ENCODE results near the gene TBX15. TPM values are rescaled to one million over a fixed set of nuclear protein-coding genes. Genes with fewer than 3 reads are reported as not detected.

The TBX15 gene
- total and polyA plus RNA-seq, 9 of the 15 experiments (the other 6 are each of a cell fraction or from before 2014, with no cell fraction given), result 0.03 to 3.4 (median 2.3) TPM

DNA sequence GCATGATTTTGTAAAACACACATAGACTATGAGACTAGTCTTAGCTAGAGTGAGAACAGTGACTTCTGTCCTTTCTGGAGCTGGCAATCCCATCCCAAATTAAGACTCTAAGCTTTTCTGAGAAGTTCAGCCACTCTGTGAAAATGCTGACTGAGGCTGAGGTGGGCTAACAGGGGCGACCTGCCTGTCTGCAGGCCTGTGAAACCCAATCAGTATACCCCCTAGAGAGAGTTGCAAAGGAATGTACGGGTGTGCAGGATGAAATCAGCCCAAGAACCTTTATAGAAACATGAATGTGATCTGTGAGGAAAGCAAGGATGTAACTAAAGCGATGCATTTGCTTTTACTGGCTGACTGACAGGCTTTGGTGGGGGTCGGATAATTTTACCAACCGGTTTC is 16.0 kb upstream of the TBX15 start:
- DNase-seq (ENCODE audit: extremely low read depth in 1 of 4, low spot score in 3 of 4), result no peak
- no TSS peak for BruUV-seq (replicated peaks)
- in situ Hi-C loops (cut with MboI) (no loop called here), intact Hi-C loops (cut with micrococcal nuclease) (no loop called here)
- ChIA-PET CTCF (ENCODE audit: low intra/inter-chr PET ratio) (no interaction called here), POLR2A (interaction anchor here (0.7 kb wide), 1 partner anchor 14 kb away, joined by 3 read pairs; no protein-coding TSS in a partner anchor)
- H3K36me3 ChIP-seq (ENCODE audit: control insufficient read depth, insufficient read depth, low read length), result no peaks in the 10 kb centered on the region
- no peak overlapping the region for H3K9ac ChIP-seq (ENCODE audit: insufficient read depth in 1 of 2, low read depth in 2 of 2, low read length in 2 of 2)
- H3K4me3 ChIP-seq, result no peak overlapping the region
- FAIRE-seq, result no peak
- TF ChIP-seq TGIF2 (CRISPR knock-in tag; IDR thresholded peaks at IDR 0.05), result no peak
- TF ChIP-seq, protein P1, sequence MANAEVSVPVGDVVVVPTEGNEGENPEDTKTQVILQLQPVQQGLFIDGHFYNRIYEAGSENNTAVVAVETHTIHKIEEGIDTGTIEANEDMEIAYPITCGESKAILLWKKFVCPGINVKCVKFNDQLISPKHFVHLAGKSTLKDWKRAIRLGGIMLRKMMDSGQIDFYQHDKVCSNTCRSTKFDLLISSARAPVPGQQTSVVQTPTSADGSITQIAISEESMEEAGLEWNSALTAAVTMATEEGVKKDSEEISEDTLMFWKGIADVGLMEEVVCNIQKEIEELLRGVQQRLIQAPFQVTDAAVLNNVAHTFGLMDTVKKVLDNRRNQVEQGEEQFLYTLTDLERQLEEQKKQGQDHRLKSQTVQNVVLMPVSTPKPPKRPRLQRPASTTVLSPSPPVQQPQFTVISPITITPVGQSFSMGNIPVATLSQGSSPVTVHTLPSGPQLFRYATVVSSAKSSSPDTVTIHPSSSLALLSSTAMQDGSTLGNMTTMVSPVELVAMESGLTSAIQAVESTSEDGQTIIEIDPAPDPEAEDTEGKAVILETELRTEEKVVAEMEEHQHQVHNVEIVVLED (CRISPR knock-in tag; IDR thresholded peaks at IDR 0.05), result no peak
- no peak for TF ChIP-seq OTX1 (CRISPR knock-in tag; IDR thresholded peaks at IDR 0.05)
- TF ChIP-seq, protein P2, sequence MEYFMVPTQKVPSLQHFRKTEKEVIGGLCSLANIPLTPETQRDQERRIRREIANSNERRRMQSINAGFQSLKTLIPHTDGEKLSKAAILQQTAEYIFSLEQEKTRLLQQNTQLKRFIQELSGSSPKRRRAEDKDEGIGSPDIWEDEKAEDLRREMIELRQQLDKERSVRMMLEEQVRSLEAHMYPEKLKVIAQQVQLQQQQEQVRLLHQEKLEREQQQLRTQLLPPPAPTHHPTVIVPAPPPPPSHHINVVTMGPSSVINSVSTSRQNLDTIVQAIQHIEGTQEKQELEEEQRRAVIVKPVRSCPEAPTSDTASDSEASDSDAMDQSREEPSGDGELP (CRISPR knock-in tag; IDR thresholded peaks at IDR 0.05; ENCODE audit: borderline replicate concordance), result no peak
- TF ChIP-seq RB1 (IDR thresholded peaks at IDR 0.05; ENCODE audit: low read depth), result no peak
- H3K9me1 ChIP-seq (ENCODE audit: control insufficient read depth, insufficient read depth, low read length), result no peaks in the 10 kb centered on the region
- no peaks in the 10 kb centered on the region for H3K9me3 ChIP-seq (replicated peaks; ENCODE audit: control insufficient read depth, insufficient read depth, low read depth, low read length)
- WGBS (ENCODE audit: insufficient coverage, low coverage, missing lambda C conversion rate), result 7% methylated on average over 5 of the region's 5 CpGs
- peaks cover 0 to 20% of the 10 kb centered on the region in 2 experiments; a peak in 3 of 5 replicates for H3K4me1 ChIP-seq (replicated peaks in 1 of 2; ENCODE audit: control insufficient read depth in 2 of 2, insufficient read depth in 2 of 2, low read length in 2 of 2)
- no peak overlapping the region for H2AFZ ChIP-seq (ENCODE audit: low read depth, low read length)
- H4K20me1 ChIP-seq (replicated peaks; ENCODE audit: control insufficient read depth, insufficient read depth, low read length), result no peaks in the 10 kb centered on the region
- H3K4me2 ChIP-seq (ENCODE audit: insufficient read depth, low read length), result no peak overlapping the region
- no peak for ATAC-seq
- H3K27ac ChIP-seq (ENCODE audit: extremely low read depth, low read depth, low read length), result no peak overlapping the region
- H3K27me3 ChIP-seq (ENCODE audit: control insufficient read depth in 2 of 2, insufficient read depth in 2 of 2, low read length in 2 of 2), result peaks cover 17 to 72% of the 10 kb centered on the region in 2 experiments; a peak in 3 of 5 replicates
- H3K79me2 ChIP-seq (ENCODE audit: control insufficient read depth, insufficient read depth, low read length), result no peaks in the 10 kb centered on the region
